OCI-LY7 (cell line): ENCODE results near the gene REPIN1.

Experiments
- CTCF ChIP-seq: fragments of 200-600 bp; sonication (generic); conservative IDR thresholded peaks from 2 replicates; pipeline ENCODE4 v1.5.1; 2014; ENCODE audit warnings: mild to moderate bottlenecking, antibody characterized with exemption, low read length, moderate library complexity, mixed read lengths
- EZH2phosphoT487 ChIP-seq: fragments of 200-600 bp; sonication (generic); IDR thresholded peaks from 2 replicates; pipeline ENCODE4 v1.6.1; 2018; ENCODE audit warnings: low read depth, borderline replicate concordance, mild to moderate bottlenecking, mixed run types, antibody characterized with exemption, low read length, moderate library complexity, mixed read lengths

- no peak for TF ChIP-seq EZH2phosphoT487
- no peak for TF ChIP-seq CTCF
Measured at GRCh38 chr7:150372271-150373048, 3.8 kb downstream of the REPIN1 start.
